ENCODE results near the gene NUFIP2. TPM values are rescaled to one million over a fixed set of nuclear protein-coding genes. Genes with fewer than 3 reads are reported as not detected.

NUFIP2 gene
- total RNA-seq, 1 experiment from 2014 or later, result 106 TPM

DNA sequence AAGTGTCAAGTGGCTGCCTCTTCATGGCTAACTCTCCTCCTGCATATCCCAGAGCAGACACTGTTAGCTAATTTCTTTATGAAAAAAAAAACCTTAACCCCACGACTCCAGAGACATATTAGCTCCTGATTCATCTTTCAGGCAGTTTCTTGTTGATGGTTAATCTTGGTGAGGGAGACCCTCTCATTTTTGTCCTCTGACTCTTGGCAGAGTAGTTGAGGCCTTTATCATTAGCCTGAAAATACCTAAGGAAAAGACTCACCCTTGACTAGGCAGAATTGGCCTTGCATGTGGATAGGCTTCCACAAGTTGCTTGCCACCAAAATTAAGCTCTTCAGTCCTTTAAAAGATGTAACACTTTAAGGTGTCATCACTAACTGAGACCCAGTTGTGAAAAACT is 43.3 kb downstream of the NUFIP2 start:
- Histone ChIP-seq H3K9me3 (ENCODE audit: control insufficient read depth, insufficient read depth, low read depth, low read length) (no peaks in the 10 kb centered on the region), H3K4me1 (ENCODE audit: control insufficient read depth, insufficient read depth, low read length) (no peaks in the 10 kb centered on the region), H3K27ac (ENCODE audit: low read length) (no peak overlapping the region), H3K4me3 (ENCODE audit: low read depth in 2 of 2, low read length in 2 of 2) (no peak overlapping the region), H3K27me3 (ENCODE audit: control insufficient read depth, insufficient read depth, low read length) (no peaks in the 10 kb centered on the region), H3K36me3 (ENCODE audit: control insufficient read depth, insufficient read depth, low read length) (no peaks in the 10 kb centered on the region)
- POLR2A ChIA-PET, result interaction anchor here (1.3 kb wide), 1 partner anchor 9 kb away, joined by 6 read pairs; no protein-coding TSS in a partner anchor
- CTCF ChIA-PET, result interaction anchor here (0.5 to 0.7 kb wide), 2 partner anchors 68 to 133 kb away, joined by 3 read pairs; no protein-coding TSS in a partner anchor
- in situ Hi-C loops (cut with HindIII; ENCODE audit: low pct_unique_long_range_greater_than_20kb, low sequenced_read_pairs) (no loop called here), intact Hi-C loops (cut with micrococcal nuclease; ENCODE audit: unreplicated experiment) (no loop called here)
- DNase-seq (ENCODE audit: low read depth, low spot score) (no peak), ATAC-seq (no peak)
- BruUV-seq (replicated peaks), result no TSS peak
- TF ChIP-seq POLR2AphosphoS5 (IDR thresholded peaks at IDR 0.05; ENCODE audit: low read depth, low read length) (no peak), SIN3A (IDR thresholded peaks at IDR 0.05; ENCODE audit: borderline replicate concordance, insufficient read depth, low read depth, low read length) (no peak), TCF7L2 (IDR thresholded peaks at IDR 0.05; ENCODE audit: low read depth, low read length) (no peak)
- TF ChIP-seq, protein P1, sequence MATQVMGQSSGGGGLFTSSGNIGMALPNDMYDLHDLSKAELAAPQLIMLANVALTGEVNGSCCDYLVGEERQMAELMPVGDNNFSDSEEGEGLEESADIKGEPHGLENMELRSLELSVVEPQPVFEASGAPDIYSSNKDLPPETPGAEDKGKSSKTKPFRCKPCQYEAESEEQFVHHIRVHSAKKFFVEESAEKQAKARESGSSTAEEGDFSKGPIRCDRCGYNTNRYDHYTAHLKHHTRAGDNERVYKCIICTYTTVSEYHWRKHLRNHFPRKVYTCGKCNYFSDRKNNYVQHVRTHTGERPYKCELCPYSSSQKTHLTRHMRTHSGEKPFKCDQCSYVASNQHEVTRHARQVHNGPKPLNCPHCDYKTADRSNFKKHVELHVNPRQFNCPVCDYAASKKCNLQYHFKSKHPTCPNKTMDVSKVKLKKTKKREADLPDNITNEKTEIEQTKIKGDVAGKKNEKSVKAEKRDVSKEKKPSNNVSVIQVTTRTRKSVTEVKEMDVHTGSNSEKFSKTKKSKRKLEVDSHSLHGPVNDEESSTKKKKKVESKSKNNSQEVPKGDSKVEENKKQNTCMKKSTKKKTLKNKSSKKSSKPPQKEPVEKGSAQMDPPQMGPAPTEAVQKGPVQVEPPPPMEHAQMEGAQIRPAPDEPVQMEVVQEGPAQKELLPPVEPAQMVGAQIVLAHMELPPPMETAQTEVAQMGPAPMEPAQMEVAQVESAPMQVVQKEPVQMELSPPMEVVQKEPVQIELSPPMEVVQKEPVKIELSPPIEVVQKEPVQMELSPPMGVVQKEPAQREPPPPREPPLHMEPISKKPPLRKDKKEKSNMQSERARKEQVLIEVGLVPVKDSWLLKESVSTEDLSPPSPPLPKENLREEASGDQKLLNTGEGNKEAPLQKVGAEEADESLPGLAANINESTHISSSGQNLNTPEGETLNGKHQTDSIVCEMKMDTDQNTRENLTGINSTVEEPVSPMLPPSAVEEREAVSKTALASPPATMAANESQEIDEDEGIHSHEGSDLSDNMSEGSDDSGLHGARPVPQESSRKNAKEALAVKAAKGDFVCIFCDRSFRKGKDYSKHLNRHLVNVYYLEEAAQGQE (IDR thresholded peaks at IDR 0.05; ENCODE audit: insufficient read depth in 1 of 2, low read depth in 2 of 2, low read length in 1 of 2), result no peak
- TF ChIP-seq, protein P2, sequence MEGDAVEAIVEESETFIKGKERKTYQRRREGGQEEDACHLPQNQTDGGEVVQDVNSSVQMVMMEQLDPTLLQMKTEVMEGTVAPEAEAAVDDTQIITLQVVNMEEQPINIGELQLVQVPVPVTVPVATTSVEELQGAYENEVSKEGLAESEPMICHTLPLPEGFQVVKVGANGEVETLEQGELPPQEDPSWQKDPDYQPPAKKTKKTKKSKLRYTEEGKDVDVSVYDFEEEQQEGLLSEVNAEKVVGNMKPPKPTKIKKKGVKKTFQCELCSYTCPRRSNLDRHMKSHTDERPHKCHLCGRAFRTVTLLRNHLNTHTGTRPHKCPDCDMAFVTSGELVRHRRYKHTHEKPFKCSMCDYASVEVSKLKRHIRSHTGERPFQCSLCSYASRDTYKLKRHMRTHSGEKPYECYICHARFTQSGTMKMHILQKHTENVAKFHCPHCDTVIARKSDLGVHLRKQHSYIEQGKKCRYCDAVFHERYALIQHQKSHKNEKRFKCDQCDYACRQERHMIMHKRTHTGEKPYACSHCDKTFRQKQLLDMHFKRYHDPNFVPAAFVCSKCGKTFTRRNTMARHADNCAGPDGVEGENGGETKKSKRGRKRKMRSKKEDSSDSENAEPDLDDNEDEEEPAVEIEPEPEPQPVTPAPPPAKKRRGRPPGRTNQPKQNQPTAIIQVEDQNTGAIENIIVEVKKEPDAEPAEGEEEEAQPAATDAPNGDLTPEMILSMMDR (IDR thresholded peaks at IDR 0.05), result no peak

DNA sequence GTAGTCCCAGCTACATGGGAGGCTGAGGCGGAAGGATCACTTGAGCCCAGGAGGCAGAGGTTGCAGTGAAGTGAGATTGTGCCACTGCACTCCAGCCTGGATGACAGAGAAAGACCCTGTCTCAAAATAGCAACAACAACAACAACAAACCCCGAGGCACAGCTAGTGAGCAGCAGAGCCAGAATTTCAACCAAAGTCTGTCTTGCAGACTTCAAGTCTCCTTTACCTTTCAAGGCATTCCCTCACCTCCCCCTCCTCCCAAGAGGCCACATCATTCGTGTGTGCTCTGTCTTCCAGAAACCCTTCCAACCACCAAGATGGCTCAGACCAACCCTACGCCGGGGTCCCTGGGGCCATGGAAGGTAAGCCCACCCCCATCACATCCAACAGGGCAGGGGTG is 45.1 kb downstream of the NUFIP2 start:
- CTCF ChIA-PET, result interaction anchor here (0.7 kb wide), 1 partner anchor 144 kb away, joined by 4 read pairs; no protein-coding TSS in a partner anchor
- in situ Hi-C loops (cut with HindIII; ENCODE audit: low pct_unique_long_range_greater_than_20kb, low sequenced_read_pairs) (no loop called here), intact Hi-C loops (cut with micrococcal nuclease; ENCODE audit: unreplicated experiment) (no loop called here)
- ATAC-seq (no peak), DNase-seq (ENCODE audit: low read depth, low spot score) (no peak)
- Histone ChIP-seq H3K4me3 (ENCODE audit: low read depth in 2 of 2, low read length in 2 of 2) (no peak overlapping the region), H3K36me3 (ENCODE audit: control insufficient read depth, insufficient read depth, low read length) (no peaks in the 10 kb centered on the region), H3K4me1 (ENCODE audit: control insufficient read depth, insufficient read depth, low read length) (0 out of 2 replicates have a peak, but pooled peaks cover 1% of the 10 kb centered on the region), H3K27ac (ENCODE audit: low read length) (no peak overlapping the region), H3K9me3 (ENCODE audit: control insufficient read depth, insufficient read depth, low read depth, low read length) (no peaks in the 10 kb centered on the region), H3K27me3 (ENCODE audit: control insufficient read depth, insufficient read depth, low read length) (no peaks in the 10 kb centered on the region)
- TF ChIP-seq TCF7L2 (IDR thresholded peaks at IDR 0.05; ENCODE audit: low read depth, low read length) (no peak), POLR2AphosphoS5 (IDR thresholded peaks at IDR 0.05; ENCODE audit: low read depth, low read length) (no peak)
- TF ChIP-seq, protein P1 (IDR thresholded peaks at IDR 0.05; ENCODE audit: insufficient read depth in 1 of 2, low read depth in 2 of 2, low read length in 1 of 2), result no peak
- TF ChIP-seq, protein P2 (IDR thresholded peaks at IDR 0.05), result no peak
- POLR2A ChIA-PET, result no interaction called here
- BruUV-seq (replicated peaks), result no TSS peak

Data from Panc1 (cell line).